A549 (cell line): ENCODE measurements around the gene XPO1. TPM values are rescaled to one million over a fixed set of nuclear protein-coding genes. Genes with fewer than 3 reads are reported as not detected.

Experiments used
- ATAC-seq, 2 experiments: fragments of 200-7000 bp in 1 of 2; fragments of >200 bp in 1 of 2; cut with Nextera tagmentation in 1 of 2; cut with Tn5 transposase in 1 of 2; 3 replicates each; pipeline versions ENCODE4 v1.8.0 to v1.9.1; 2018 to 2020; ENCODE audit warnings: mild to moderate bottlenecking in 1 of 2, moderate library complexity in 1 of 2
- CTCF ChIA-PET: fragments of 300-600 bp; sonication (Branson Sonifier 250); formaldehyde crosslinking; extraction: SDS; loops from one replicate; lab custom pipeline; 2021; ENCODE audit warnings: antibody characterized with exemption, inconsistent platforms; lab: Yijun Ruan, JAX
- POLR2A ChIA-PET: fragments of 350-600 bp; formaldehyde crosslinking; extraction: SDS; loops from one replicate; lab custom pipeline; 2021; ENCODE audit warnings: antibody characterized with exemption, inconsistent platforms; lab: Yijun Ruan, JAX
- DNase-seq, 2 experiments: peaks; one replicate each; pipeline versions ENCODE4 v3.0.0 to v3.0.0-alpha.2; 2011 to 2016; ENCODE audit warnings: low read depth in 1 of 2, low spot score in 1 of 2
- FAIRE-seq: peaks from 2 replicates; lab custom pipeline; 2011; peaks lifted over from hg19 to GRCh38; lab: Jason Lieb, UNC
- H3K27ac ChIP-seq, 2 experiments: fragments of >200 bp; sonication (Bioruptor Twin); formaldehyde crosslinking; 3 replicates each; pipeline ENCODE4 v1.5.1; 2016 to 2017
- H3K4me1 ChIP-seq: fragments of >200 bp; sonication (Bioruptor Twin); formaldehyde crosslinking; 3 replicates; pipeline ENCODE4 v1.6.1; 2016
- H3K4me2 ChIP-seq: fragments of >200 bp; sonication (Bioruptor Twin); formaldehyde crosslinking; 3 replicates; pipeline ENCODE4 v1.6.1; 2016
- H3K4me3 ChIP-seq: fragments of >200 bp; sonication (Bioruptor Twin); formaldehyde crosslinking; 3 replicates; pipeline ENCODE4 v1.5.1; 2016
- H3K9me3 ChIP-seq: fragments of >200 bp; sonication (Bioruptor Twin); formaldehyde crosslinking; 3 replicates; pipeline ENCODE4 v1.6.1; 2016
- EHMT2 ChIP-seq: fragments of 200-600 bp; sonication (generic); IDR thresholded peaks from 2 replicates; pipeline ENCODE4 v1.6.1; 2016; ENCODE audit warnings: antibody characterized with exemption, low read depth, mild to moderate bottlenecking, moderate library complexity
- ESRRA ChIP-seq: fragments of 150-350 bp; IDR thresholded peaks from 2 replicates; pipeline ENCODE4 v1.6.1; 2014; ENCODE audit warnings: mild to moderate bottlenecking, low read length, borderline replicate concordance
- FOSL2 ChIP-seq, 2 experiments: fragments of 450-650 bp in 1 of 2; fragments of >200 bp in 1 of 2; sonication (Bioruptor Twin) in 1 of 2; formaldehyde crosslinking; IDR thresholded peaks; 2 replicates each; pipeline versions ENCODE4 v1.5.0 to v1.6.1; 2016 to 2020; ENCODE audit warnings: mild to moderate bottlenecking in 1 of 2, moderate library complexity in 1 of 2
- MAFK ChIP-seq: fragments of 450-650 bp; IDR thresholded peaks from 2 replicates; pipeline ENCODE4 v1.6.1; 2014; ENCODE audit not compliant: partially characterized antibody
- SMC3 ChIP-seq: fragments of >200 bp; sonication (Bioruptor Twin); formaldehyde crosslinking; IDR thresholded peaks from 3 replicates; pipeline ENCODE4 v1.6.1; 2018; ENCODE audit warnings: inconsistent platforms
- WGBS: methylation state at CpG from one replicate; pipeline ENCODE4 v1.1.6; 2017; ENCODE audit errors: missing lambda C conversion rate; 5-methylcytosine and 5-hydroxymethylcytosine counted together
- polyA plus RNA-seq, 4 experiments: library from polyadenylated mRNA; depleted of rRNA in 3 of 4; stranded (reverse); fragments of >200 nt; fragmentation: RNase III in 1 of 4; extraction: RNeasy Plus Mini Kit Qiagen cat#74134 plus additional on column Dnase treatment in 1 of 4; gene quantifications; 2 replicates in 3 of 4; 3 replicates in 1 of 4; pipeline ENCODE4 v1.2.3, GENCODE V29; 2011 to 2017
- TF ChIP-seq, protein P1 (sequence below): fragments of >200 bp; sonication (Bioruptor Twin); formaldehyde crosslinking; IDR thresholded peaks from 2 replicates; pipeline ENCODE4 v1.6.1; 2016
- TF ChIP-seq, protein P2 (sequence below): IDR thresholded peaks from 2 replicates; pipeline ENCODE4 v1.6.1; 2012
- TF ChIP-seq, protein P3 (sequence below): fragments of 450-650 bp; IDR thresholded peaks from 2 replicates; pipeline ENCODE4 v1.6.1; 2014; ENCODE audit warnings: antibody characterized with exemption
- TF ChIP-seq, protein P4 (sequence below): fragments of 250-450 bp; sonication (Bioruptor Pico); IDR thresholded peaks from 2 replicates; pipeline ENCODE4 v1.5.0; 2021; ENCODE audit warnings: mild to moderate bottlenecking, moderate library complexity, borderline replicate concordance
- TF ChIP-seq, protein P5 (sequence below): fragments of >200 bp; sonication (Bioruptor Twin); formaldehyde crosslinking; IDR thresholded peaks from 3 replicates; pipeline ENCODE4 v1.6.1; 2016

The XPO1 gene
- polyA plus RNA-seq, 2 of the 4 experiments (the other 2 are of a cell fraction): 152 to 216 TPM

DNA sequence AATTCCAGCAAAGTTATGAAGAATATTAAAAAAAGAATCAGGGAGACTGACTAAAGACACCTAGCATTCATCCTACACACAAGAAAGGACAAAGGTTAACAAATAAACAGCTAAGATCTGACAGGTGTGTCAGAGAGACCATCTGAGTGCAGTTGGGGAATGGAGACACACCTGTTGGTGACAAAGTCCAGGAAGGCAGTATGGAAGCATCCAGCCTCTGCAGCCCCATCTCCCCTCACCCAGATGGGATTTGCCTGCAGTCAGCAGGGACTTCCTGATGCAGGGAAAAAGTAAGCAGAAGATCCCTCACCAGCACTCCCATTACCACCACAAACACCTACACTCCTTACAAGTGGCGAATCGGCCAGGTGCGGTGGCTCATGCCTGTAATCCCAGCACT is 105.2 kb downstream of the XPO1 start:
- Histone ChIP-seq H3K4me2 (no peak overlapping the region), H3K27ac (no peak overlapping the region), H3K9me3 (no peaks in the 10 kb centered on the region), H3K4me3 (no peak overlapping the region), H3K4me1 (peaks cover 37% of the 10 kb centered on the region)
- FAIRE-seq (no peak), ATAC-seq (no peak), DNase-seq (no peak)
- TF ChIP-seq EHMT2: no peak
- TF ChIP-seq MAFK: no peak
- TF ChIP-seq, protein P1, sequence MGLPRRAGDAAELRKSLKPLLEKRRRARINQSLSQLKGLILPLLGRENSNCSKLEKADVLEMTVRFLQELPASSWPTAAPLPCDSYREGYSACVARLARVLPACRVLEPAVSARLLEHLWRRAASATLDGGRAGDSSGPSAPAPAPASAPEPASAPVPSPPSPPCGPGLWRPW: no peak
- TF ChIP-seq, protein P2, sequence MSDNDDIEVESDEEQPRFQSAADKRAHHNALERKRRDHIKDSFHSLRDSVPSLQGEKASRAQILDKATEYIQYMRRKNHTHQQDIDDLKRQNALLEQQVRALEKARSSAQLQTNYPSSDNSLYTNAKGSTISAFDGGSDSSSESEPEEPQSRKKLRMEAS: no peak
- TF ChIP-seq, protein P3, sequence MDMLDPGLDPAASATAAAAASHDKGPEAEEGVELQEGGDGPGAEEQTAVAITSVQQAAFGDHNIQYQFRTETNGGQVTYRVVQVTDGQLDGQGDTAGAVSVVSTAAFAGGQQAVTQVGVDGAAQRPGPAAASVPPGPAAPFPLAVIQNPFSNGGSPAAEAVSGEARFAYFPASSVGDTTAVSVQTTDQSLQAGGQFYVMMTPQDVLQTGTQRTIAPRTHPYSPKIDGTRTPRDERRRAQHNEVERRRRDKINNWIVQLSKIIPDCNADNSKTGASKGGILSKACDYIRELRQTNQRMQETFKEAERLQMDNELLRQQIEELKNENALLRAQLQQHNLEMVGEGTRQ: no peak
- TF ChIP-seq, protein P4, sequence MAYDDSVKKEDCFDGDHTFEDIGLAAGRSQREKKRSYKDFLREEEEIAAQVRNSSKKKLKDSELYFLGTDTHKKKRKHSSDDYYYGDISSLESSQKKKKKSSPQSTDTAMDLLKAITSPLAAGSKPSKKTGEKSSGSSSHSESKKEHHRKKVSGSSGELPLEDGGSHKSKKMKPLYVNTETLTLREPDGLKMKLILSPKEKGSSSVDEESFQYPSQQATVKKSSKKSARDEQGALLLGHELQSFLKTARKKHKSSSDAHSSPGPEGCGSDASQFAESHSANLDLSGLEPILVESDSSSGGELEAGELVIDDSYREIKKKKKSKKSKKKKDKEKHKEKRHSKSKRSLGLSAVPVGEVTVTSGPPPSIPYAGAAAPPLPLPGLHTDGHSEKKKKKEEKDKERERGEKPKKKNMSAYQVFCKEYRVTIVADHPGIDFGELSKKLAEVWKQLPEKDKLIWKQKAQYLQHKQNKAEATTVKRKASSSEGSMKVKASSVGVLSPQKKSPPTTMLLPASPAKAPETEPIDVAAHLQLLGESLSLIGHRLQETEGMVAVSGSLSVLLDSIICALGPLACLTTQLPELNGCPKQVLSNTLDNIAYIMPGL (CRISPR knock-in tag): no peak
- TF ChIP-seq, protein P5, sequence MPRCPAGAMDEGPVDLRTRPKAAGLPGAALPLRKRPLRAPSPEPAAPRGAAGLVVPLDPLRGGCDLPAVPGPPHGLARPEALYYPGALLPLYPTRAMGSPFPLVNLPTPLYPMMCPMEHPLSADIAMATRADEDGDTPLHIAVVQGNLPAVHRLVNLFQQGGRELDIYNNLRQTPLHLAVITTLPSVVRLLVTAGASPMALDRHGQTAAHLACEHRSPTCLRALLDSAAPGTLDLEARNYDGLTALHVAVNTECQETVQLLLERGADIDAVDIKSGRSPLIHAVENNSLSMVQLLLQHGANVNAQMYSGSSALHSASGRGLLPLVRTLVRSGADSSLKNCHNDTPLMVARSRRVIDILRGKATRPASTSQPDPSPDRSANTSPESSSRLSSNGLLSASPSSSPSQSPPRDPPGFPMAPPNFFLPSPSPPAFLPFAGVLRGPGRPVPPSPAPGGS: no peak
- TF ChIP-seq SMC3: no peak
- ChIA-PET CTCF (interaction anchor here (1.0 to 1.6 kb wide), 3 partner anchors 8 to 53 kb away, joined by 3 to 7 read pairs (median 5); no protein-coding TSS in a partner anchor), POLR2A (no interaction called here)
- 94% methylated on average over 3 of the region's 3 CpGs for WGBS

DNA sequence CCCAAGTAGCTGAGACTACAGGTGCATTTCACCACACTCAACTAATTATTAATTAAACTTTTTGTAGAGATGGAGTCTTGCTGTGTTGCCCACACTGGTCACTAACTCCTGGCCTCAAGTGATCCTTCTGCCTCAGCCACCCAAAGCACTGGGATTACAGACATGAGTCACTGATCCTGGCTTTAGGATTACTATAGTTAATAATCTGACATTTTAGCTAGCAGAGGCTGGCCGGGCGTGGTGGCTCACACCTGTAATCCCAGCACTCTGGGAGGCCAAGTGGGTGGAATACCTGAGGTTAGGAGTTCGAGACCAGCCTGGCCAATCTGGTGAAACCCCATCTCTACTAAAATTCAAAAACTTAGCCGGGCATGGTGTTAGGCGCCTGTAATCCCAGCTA is 106.8 kb downstream of the XPO1 start:
- peak in 1 of 2 experiments; percentile 8; a peak in 1 of 6 replicates for ATAC-seq
- no peaks in the 10 kb centered on the region for H3K9me3 ChIP-seq
- ChIA-PET CTCF (interaction anchor here (0.6 to 1.6 kb wide), 3 partner anchors 8 to 75 kb away, joined by 3 to 6 read pairs (median 3); no protein-coding TSS in a partner anchor), POLR2A (interaction anchor here (0.6 kb wide), 1 partner anchor 134 kb away, joined by 3 read pairs; no protein-coding TSS in a partner anchor)
- DNase-seq: peak in 1 of 2 experiments; percentile 29
- 77% methylated on average over 5 of the region's 5 CpGs for WGBS
- peaks cover 25% of the 10 kb centered on the region for H3K4me1 ChIP-seq
- TF ChIP-seq, protein P1: no peak
- TF ChIP-seq ESRRA (no peak), FOSL2 (IDR thresholded peaks at IDR 0.05) (no peak), FOSL2 (CRISPR knock-in tag; IDR thresholded peaks at IDR 0.05) (0 out of 2 replicates have a peak, but pooled peaks have one; percentile 11)
- no peak overlapping the region for H3K4me3 ChIP-seq
- peak overlapping the region in 1 of 2 experiments; percentile 11; a peak in 1 of 6 replicates for H3K27ac ChIP-seq
- no peak overlapping the region for H3K4me2 ChIP-seq
- FAIRE-seq: no peak

Other genes with a start within 250 kb of the XPO1 start
- 132 TPM in 2 replicates for gene USP34, start 67.3 kb downstream of the XPO1 start, polyA plus RNA-seq (2011; rRNA removed)
- gene USP34, start 67.3 kb downstream of the XPO1 start, polyA plus RNA-seq (2017; fragmentation: RNase III; extraction: RNeasy Plus Mini Kit Qiagen cat#74134 plus additional on column Dnase treatment): 47.7 to 50.7 TPM (median 48.2 TPM) in 3 replicates